GM10248 (cell line): ENCODE data around the gene GHRHR.

Experiments
- CTCF ChIA-PET: fragments of 300-600 bp; sonication (Branson Sonifier 250); formaldehyde crosslinking; extraction: SDS; loops from one replicate; lab custom pipeline; 2021; ENCODE audit warnings: antibody characterized with exemption; lab: Yijun Ruan, JAX
- POLR2A ChIA-PET: fragments of 350-650 bp; sonication (Branson Sonifier 250); formaldehyde crosslinking; extraction: SDS; loops from one replicate; lab custom pipeline; 2020; ENCODE audit warnings: antibody characterized with exemption; lab: Yijun Ruan, JAX
- DNase-seq: peaks from one replicate; pipeline ENCODE4 v3.0.0; 2012; ENCODE audit errors: extremely low spot score
- TF ChIP-seq, protein P1 (sequence below): IDR thresholded peaks from 2 replicates; pipeline ENCODE4 v1.5.1; 2012; ENCODE audit warnings: mild to moderate bottlenecking, low read depth; ENCODE audit errors: extremely low read depth, missing control alignments, control extremely low read depth

Gene GHRHR

DNA sequence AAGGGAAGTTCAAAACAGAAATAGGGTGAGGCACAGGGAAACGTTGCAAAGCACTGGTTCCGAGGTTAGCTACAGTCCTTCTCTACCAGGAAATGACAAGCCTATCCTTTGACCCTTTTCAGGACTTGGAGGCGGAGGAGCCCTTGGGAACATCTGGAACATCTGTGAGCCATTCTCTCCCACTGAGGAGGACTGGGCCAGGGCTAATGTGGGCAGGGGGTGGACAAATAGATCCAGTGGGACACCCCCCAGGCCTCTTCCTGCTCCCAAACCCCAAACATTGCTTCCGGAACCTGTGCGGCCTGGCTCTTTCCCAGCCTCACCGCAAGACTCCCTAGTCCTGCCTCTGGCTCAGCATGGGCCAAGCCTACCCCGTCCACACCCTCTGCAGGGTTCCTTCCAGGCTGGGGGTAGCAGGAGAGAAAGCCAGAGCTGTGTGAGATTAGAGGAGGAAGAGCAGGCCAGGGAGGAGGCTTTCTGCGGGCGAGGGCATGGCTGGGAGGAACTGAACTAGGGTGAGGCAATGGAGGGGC lies 36.5 kb downstream of the GHRHR start:
- ChIA-PET CTCF (interaction anchor here (1.3 to 3.0 kb wide), 2 partner anchors 15 to 122 kb away, joined by 4 to 7 read pairs; no protein-coding TSS in a partner anchor), POLR2A (no interaction called here)
- DNase-seq = no peak
- TF ChIP-seq, protein P1, sequence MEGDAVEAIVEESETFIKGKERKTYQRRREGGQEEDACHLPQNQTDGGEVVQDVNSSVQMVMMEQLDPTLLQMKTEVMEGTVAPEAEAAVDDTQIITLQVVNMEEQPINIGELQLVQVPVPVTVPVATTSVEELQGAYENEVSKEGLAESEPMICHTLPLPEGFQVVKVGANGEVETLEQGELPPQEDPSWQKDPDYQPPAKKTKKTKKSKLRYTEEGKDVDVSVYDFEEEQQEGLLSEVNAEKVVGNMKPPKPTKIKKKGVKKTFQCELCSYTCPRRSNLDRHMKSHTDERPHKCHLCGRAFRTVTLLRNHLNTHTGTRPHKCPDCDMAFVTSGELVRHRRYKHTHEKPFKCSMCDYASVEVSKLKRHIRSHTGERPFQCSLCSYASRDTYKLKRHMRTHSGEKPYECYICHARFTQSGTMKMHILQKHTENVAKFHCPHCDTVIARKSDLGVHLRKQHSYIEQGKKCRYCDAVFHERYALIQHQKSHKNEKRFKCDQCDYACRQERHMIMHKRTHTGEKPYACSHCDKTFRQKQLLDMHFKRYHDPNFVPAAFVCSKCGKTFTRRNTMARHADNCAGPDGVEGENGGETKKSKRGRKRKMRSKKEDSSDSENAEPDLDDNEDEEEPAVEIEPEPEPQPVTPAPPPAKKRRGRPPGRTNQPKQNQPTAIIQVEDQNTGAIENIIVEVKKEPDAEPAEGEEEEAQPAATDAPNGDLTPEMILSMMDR = no peak

GRCh38 chr7:31000779-31001178 lies 37.0 kb downstream of the GHRHR start:
- DNase-seq = no peak
- ChIA-PET POLR2A (no interaction called here), CTCF (interaction anchor here (1.4 to 3.0 kb wide), 2 partner anchors 18 to 122 kb away, joined by 5 to 7 read pairs; no protein-coding TSS in a partner anchor)
- TF ChIP-seq, protein P1 = no peak

DNA sequence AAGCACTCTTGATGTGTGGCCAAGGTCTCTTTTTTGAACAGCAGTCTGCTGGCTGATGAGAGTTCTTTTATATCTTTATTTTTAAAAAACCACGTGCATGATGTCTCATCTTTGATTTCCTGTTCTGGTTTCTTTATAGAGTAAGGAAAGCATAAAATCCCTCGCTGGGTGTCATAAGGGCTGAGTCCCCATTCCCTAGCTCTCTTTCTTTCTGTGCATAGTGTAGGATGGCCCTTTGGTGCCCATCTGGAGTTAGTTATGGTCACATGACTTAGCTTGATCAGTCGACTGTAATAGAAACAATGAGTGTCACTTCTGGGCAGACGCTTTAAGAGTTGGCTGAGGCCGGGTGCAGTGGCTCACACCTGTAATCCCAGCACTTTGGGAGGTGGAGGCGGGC lies 38.5 kb downstream of the GHRHR start:
- CTCF ChIA-PET = interaction anchor here (1.0 to 3.7 kb wide), 3 partner anchors 18 to 120 kb away, joined by 5 to 15 read pairs (median 5); no protein-coding TSS in a partner anchor
- POLR2A ChIA-PET = no interaction called here
- TF ChIP-seq, protein P1 = no peak
- no peak for DNase-seq

GRCh38 chr7:31003097-31003496 lies 39.3 kb downstream of the GHRHR start:
- POLR2A ChIA-PET = no interaction called here
- no peak for DNase-seq
- CTCF ChIA-PET = interaction anchor here (3.7 kb wide), 1 partner anchor 19 kb away, joined by 15 read pairs; no protein-coding TSS in a partner anchor
- TF ChIP-seq, protein P1 = no peak

GRCh38 chr7:31003721-31004120 lies 40.0 kb downstream of the GHRHR start:
- TF ChIP-seq, protein P1 = no peak
- no peak for DNase-seq
- ChIA-PET POLR2A (no interaction called here), CTCF (interaction anchor here (1.6 to 3.7 kb wide), 2 partner anchors 20 to 119 kb away, joined by 4 to 15 read pairs; no protein-coding TSS in a partner anchor)

DNA sequence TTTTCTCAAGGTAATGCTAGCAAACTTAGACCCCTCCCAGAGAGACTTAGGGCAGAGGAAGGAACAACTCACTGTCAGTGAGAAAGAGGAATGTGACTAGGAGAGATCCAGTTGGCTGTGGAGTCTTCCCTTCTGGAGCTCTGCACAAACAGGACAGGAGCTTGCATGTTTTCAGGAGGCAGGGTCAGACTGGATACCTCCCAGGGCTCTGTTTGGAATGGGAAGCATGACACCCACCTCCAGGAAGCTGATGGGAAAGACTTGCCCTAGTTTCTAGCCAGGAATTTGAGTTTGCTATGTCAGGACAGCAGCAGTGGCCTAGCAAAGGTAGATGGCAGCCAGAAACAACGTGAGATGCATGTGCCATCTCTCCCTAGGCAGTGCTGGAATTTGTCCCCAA lies 40.6 kb downstream of the GHRHR start:
- CTCF ChIA-PET = interaction anchor here (1.6 to 3.7 kb wide), 2 partner anchors 20 to 118 kb away, joined by 4 to 15 read pairs; no protein-coding TSS in a partner anchor

More for the DNA sequence above, 40.6 kb downstream of the GHRHR start:
- TF ChIP-seq, protein P1 = no peak
- POLR2A ChIA-PET = no interaction called here
- DNase-seq = no peak
